Type B pancreatic cell (in vitro differentiated cells): Measurements from ENCODE around the gene RFX8. TPM values are rescaled to one million over a fixed set of nuclear protein-coding genes. Genes with fewer than 3 reads are reported as not detected.

Source experiments
- DNase-seq: peaks from one replicate; pipeline ENCODE4 v3.0.0; 2021; ENCODE audit warnings: mixed read lengths; ENCODE audit not compliant: unreplicated experiment; ENCODE audit errors: extremely low spot score
- H3K27ac Mint-ChIP-seq: 2 replicates; pipeline ENCODE4 v1.8.0; 2021; ENCODE audit warnings: mild to moderate bottlenecking, mixed read lengths
- H3K27me3 Mint-ChIP-seq: 2 replicates; pipeline ENCODE4 v1.8.0; 2021; ENCODE audit warnings: mixed read lengths
- H3K36me3 Mint-ChIP-seq: 2 replicates; pipeline ENCODE4 v1.8.0; 2021; ENCODE audit warnings: mixed read lengths
- H3K4me1 Mint-ChIP-seq: one replicate; pipeline ENCODE4 v1.8.0; 2021; ENCODE audit warnings: mixed read lengths; ENCODE audit not compliant: unreplicated experiment
- H3K4me3 Mint-ChIP-seq: 2 replicates; pipeline ENCODE4 v1.8.0; 2021; ENCODE audit warnings: mild to moderate bottlenecking, mixed read lengths
- H3K9me3 Mint-ChIP-seq: 2 replicates; pipeline ENCODE4 v1.8.0; 2021; ENCODE audit warnings: mixed read lengths
- total RNA-seq: library from RNA; stranded (reverse); gene quantifications from 2 replicates; pipeline ENCODE4 v1.2.1, GENCODE V29; 2021; ENCODE audit warnings: low replicate concordance
- TF ChIP-seq, protein P1 (sequence below): fragments of 200-600 bp; sonication (generic); conservative IDR thresholded peaks from 2 replicates; pipeline ENCODE4 v1.5.0; 2021; ENCODE audit warnings: antibody characterized with exemption, mild to moderate bottlenecking

RFX8 gene
- total RNA-seq, 1 donor from 2014 or later = 1.1 TPM

DNA sequence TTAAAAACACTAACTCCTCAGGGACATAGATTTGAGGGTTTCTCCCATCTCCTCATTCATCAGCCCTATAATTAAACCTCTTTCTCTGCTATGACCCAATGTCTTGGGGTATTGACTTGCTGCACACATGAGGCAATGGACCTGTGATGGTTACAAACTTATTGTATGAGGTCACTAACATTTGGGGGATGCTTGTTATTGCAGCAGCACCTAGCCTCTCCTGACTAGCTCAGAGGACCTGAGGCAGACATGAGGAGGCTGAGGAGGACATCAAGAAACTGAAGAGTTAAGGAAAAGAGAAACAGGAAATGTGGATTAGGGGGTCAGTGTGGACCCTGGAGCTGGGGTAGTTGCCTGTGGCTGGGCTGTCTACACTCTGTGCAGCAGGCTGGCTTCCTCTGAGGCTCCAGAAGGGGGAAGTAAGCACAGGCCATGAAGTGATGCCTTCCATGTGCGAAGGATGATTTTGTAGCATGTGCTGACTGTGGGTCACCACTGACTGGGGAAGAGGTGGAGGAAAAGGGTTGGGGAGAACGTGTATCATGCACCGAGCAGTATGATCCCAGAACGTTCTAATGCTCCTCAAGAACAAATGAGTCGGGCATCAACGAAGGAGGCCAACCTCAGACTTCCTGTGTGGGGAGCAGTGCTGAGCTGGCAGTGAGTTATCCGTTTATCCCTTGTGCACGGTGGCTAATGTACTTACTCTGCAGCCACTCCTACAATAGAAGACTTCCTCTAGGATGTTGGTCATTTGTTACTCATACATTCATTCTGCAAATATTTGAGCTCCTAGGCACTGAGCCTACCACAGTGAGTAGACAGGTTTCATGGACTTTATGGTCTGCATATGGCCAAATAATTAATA, 42.1 kb upstream of the RFX8 start:
- TF ChIP-seq, protein P1, sequence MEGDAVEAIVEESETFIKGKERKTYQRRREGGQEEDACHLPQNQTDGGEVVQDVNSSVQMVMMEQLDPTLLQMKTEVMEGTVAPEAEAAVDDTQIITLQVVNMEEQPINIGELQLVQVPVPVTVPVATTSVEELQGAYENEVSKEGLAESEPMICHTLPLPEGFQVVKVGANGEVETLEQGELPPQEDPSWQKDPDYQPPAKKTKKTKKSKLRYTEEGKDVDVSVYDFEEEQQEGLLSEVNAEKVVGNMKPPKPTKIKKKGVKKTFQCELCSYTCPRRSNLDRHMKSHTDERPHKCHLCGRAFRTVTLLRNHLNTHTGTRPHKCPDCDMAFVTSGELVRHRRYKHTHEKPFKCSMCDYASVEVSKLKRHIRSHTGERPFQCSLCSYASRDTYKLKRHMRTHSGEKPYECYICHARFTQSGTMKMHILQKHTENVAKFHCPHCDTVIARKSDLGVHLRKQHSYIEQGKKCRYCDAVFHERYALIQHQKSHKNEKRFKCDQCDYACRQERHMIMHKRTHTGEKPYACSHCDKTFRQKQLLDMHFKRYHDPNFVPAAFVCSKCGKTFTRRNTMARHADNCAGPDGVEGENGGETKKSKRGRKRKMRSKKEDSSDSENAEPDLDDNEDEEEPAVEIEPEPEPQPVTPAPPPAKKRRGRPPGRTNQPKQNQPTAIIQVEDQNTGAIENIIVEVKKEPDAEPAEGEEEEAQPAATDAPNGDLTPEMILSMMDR = no peak
- peak overlapping the region; percentile 50 for H3K27ac Mint-ChIP-seq
- peak overlapping the region; percentile 33 for H3K4me3 Mint-ChIP-seq
- H3K27me3 Mint-ChIP-seq = peaks cover 8% of the 10 kb centered on the region
- peaks cover 10% of the 10 kb centered on the region for H3K9me3 Mint-ChIP-seq
- no peaks in the 10 kb centered on the region for H3K36me3 Mint-ChIP-seq
- no peak for DNase-seq
- peaks cover 37% of the 10 kb centered on the region for H3K4me1 Mint-ChIP-seq

DNA sequence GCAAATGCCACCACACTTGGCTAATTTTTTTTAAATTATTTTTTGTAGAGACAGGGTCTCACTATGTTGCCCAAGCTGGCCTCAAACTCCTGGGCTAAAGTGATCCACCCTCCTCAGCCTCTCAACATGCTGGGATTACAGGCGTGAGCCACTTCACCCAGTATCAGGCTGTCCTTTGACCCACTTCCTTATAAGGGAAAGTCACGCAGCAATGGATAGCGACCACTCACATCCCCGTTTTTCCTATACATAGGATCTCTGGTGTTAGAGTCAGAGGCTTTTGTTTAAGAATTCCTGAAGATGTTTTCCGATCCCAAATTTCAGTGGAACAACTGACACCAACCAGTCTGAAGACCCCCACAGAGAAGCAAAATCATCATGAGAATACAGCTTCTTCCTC, 41.4 kb upstream of the RFX8 start:
- Mint-ChIP-seq H3K9me3 (peaks cover 10% of the 10 kb centered on the region), H3K4me1 (peaks cover 37% of the 10 kb centered on the region), H3K27ac (no peak overlapping the region), H3K27me3 (peaks cover 8% of the 10 kb centered on the region), H3K4me3 (no peak overlapping the region), H3K36me3 (no peaks in the 10 kb centered on the region)
- TF ChIP-seq, protein P1 = no peak
- no peak for DNase-seq

DNA sequence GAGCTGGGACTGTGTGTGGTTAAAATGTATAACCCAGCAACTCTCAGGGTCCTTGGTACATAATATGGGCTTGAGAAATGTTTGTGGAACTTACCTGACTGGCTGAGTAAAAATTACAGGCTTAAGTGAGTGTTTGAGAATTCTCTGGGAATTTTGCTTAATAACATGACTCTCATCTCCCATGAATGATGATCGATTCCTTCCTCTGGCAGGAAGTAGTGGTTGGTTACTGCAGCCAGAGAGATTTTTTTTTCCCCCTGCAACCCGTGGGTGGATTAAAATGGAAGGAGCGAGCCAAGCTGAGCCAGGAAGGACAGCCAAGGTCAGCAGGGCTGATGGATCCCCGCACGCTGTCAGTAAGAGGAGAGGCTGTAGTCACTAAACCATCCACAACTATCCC, 40.6 kb upstream of the RFX8 start:
- TF ChIP-seq, protein P1 = no peak
- H3K36me3 Mint-ChIP-seq = no peaks in the 10 kb centered on the region
- peaks cover 10% of the 10 kb centered on the region for H3K9me3 Mint-ChIP-seq
- no peak overlapping the region for H3K27ac Mint-ChIP-seq
- peaks cover 36% of the 10 kb centered on the region for H3K4me1 Mint-ChIP-seq
- no peak overlapping the region for H3K4me3 Mint-ChIP-seq
- no peak for DNase-seq
- H3K27me3 Mint-ChIP-seq = peaks cover 8% of the 10 kb centered on the region

DNA sequence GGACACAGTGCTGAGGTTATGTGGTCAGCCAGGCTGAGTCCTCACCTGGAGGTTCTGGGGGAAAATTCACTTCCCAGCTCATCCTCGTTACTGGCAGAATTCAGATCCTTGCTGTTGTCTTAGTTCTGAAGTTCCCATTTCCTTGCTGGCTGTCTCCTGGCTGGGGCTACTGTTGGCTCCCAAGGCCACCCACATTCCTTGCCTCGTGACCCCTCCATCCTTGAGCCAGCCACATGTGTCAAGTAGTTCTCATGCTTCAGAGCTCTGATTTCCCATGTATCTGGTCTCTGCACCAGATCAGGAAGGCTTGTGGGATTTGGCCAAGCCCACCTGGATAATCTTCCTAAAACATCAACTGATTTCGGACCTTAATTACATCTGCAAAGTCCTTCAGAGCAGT, 38.1 kb upstream of the RFX8 start:
- peaks cover 11% of the 10 kb centered on the region for H3K27me3 Mint-ChIP-seq
- no peaks in the 10 kb centered on the region for H3K36me3 Mint-ChIP-seq
- TF ChIP-seq, protein P1 = no peak
- no peak for DNase-seq
- H3K9me3 Mint-ChIP-seq = peaks cover 10% of the 10 kb centered on the region
- H3K4me1 Mint-ChIP-seq = peaks cover 26% of the 10 kb centered on the region
- no peak overlapping the region for H3K4me3 Mint-ChIP-seq
- no peak overlapping the region for H3K27ac Mint-ChIP-seq

DNA sequence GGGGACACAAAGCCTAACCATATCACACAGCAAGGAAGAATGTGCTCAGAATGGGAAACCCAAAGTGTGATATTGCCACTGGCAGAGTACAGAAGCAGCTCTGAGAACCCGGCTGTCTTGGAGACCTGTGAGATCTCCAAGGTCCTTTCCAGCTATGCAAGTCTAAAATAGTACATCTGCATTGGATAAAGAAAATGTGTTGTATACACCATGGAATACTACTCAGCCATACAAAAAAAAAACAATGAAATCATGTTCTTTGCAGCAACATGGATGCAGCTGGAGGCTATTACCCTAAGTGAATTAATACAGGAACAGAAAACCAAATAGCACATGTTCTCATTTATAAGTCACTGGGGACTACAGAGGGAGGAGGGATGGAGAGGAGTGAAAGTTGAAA, 36.5 kb upstream of the RFX8 start:
- H3K4me1 Mint-ChIP-seq = peaks cover 13% of the 10 kb centered on the region
- DNase-seq = no peak

More for the DNA sequence above, 36.5 kb upstream of the RFX8 start:
- Mint-ChIP-seq H3K27me3 (peaks cover 7% of the 10 kb centered on the region), H3K4me3 (no peak overlapping the region), H3K27ac (no peak overlapping the region), H3K36me3 (no peaks in the 10 kb centered on the region), H3K9me3 (peaks cover 4% of the 10 kb centered on the region)
- TF ChIP-seq, protein P1 = no peak
